ENCODE results near the gene ITPR2.

DNA sequence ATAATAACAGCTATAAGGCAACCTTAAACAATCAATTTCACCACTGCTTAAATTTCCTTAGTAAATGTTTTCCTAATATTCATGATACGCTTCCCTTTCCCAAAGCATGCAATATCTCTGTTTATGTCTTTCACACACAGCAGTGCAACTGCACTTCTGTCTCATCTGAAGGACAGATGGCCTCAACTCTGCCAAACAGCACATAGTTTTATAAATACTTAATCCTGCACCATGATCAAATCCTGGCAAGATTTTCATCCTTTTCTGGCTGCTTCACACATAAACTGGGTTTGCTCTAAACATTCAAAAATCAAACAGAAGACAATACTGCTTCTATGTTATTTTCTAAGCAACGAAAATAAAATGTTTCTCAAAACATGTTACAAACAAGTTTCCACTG lies 266.3 kb downstream of the ITPR2 start:
- TF ChIP-seq EP300 (IDR thresholded peaks at IDR 0.05) (no peak), POLR2A (IDR thresholded peaks at IDR 0.05; ENCODE audit: low read length) (no peak), SMC3 (IDR thresholded peaks at IDR 0.05) (no peak), ZNF302 (CRISPR knock-in tag; IDR thresholded peaks at IDR 0.05) (no peak), CHD2 (IDR thresholded peaks at IDR 0.05; ENCODE audit: low read length, partially characterized antibody) (no peak), MYC (IDR thresholded peaks at IDR 0.05; ENCODE audit: borderline replicate concordance, low read length) (no peak), CEBPB (IDR thresholded peaks at IDR 0.05) (no peak), RAD21 (conservative IDR thresholded peaks at IDR 0.05 in 1 of 2, IDR thresholded peaks at IDR 0.05 in 1 of 2) (no peak), ESRRA (IDR thresholded peaks at IDR 0.05; ENCODE audit: borderline replicate concordance, low read length) (no peak)
- TF ChIP-seq, protein P1, sequence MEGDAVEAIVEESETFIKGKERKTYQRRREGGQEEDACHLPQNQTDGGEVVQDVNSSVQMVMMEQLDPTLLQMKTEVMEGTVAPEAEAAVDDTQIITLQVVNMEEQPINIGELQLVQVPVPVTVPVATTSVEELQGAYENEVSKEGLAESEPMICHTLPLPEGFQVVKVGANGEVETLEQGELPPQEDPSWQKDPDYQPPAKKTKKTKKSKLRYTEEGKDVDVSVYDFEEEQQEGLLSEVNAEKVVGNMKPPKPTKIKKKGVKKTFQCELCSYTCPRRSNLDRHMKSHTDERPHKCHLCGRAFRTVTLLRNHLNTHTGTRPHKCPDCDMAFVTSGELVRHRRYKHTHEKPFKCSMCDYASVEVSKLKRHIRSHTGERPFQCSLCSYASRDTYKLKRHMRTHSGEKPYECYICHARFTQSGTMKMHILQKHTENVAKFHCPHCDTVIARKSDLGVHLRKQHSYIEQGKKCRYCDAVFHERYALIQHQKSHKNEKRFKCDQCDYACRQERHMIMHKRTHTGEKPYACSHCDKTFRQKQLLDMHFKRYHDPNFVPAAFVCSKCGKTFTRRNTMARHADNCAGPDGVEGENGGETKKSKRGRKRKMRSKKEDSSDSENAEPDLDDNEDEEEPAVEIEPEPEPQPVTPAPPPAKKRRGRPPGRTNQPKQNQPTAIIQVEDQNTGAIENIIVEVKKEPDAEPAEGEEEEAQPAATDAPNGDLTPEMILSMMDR (IDR thresholded peaks at IDR 0.05) = no peak
- TF ChIP-seq, protein P2, sequence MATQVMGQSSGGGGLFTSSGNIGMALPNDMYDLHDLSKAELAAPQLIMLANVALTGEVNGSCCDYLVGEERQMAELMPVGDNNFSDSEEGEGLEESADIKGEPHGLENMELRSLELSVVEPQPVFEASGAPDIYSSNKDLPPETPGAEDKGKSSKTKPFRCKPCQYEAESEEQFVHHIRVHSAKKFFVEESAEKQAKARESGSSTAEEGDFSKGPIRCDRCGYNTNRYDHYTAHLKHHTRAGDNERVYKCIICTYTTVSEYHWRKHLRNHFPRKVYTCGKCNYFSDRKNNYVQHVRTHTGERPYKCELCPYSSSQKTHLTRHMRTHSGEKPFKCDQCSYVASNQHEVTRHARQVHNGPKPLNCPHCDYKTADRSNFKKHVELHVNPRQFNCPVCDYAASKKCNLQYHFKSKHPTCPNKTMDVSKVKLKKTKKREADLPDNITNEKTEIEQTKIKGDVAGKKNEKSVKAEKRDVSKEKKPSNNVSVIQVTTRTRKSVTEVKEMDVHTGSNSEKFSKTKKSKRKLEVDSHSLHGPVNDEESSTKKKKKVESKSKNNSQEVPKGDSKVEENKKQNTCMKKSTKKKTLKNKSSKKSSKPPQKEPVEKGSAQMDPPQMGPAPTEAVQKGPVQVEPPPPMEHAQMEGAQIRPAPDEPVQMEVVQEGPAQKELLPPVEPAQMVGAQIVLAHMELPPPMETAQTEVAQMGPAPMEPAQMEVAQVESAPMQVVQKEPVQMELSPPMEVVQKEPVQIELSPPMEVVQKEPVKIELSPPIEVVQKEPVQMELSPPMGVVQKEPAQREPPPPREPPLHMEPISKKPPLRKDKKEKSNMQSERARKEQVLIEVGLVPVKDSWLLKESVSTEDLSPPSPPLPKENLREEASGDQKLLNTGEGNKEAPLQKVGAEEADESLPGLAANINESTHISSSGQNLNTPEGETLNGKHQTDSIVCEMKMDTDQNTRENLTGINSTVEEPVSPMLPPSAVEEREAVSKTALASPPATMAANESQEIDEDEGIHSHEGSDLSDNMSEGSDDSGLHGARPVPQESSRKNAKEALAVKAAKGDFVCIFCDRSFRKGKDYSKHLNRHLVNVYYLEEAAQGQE (IDR thresholded peaks at IDR 0.05) = no peak
- TF ChIP-seq, protein P3, sequence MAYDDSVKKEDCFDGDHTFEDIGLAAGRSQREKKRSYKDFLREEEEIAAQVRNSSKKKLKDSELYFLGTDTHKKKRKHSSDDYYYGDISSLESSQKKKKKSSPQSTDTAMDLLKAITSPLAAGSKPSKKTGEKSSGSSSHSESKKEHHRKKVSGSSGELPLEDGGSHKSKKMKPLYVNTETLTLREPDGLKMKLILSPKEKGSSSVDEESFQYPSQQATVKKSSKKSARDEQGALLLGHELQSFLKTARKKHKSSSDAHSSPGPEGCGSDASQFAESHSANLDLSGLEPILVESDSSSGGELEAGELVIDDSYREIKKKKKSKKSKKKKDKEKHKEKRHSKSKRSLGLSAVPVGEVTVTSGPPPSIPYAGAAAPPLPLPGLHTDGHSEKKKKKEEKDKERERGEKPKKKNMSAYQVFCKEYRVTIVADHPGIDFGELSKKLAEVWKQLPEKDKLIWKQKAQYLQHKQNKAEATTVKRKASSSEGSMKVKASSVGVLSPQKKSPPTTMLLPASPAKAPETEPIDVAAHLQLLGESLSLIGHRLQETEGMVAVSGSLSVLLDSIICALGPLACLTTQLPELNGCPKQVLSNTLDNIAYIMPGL (CRISPR knock-in tag; IDR thresholded peaks at IDR 0.05; ENCODE audit: borderline replicate concordance) = no peak
- TF ChIP-seq, protein P4, sequence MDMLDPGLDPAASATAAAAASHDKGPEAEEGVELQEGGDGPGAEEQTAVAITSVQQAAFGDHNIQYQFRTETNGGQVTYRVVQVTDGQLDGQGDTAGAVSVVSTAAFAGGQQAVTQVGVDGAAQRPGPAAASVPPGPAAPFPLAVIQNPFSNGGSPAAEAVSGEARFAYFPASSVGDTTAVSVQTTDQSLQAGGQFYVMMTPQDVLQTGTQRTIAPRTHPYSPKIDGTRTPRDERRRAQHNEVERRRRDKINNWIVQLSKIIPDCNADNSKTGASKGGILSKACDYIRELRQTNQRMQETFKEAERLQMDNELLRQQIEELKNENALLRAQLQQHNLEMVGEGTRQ (IDR thresholded peaks at IDR 0.05) = no peak
- TF ChIP-seq, protein P5, sequence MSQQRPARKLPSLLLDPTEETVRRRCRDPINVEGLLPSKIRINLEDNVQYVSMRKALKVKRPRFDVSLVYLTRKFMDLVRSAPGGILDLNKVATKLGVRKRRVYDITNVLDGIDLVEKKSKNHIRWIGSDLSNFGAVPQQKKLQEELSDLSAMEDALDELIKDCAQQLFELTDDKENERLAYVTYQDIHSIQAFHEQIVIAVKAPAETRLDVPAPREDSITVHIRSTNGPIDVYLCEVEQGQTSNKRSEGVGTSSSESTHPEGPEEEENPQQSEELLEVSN (IDR thresholded peaks at IDR 0.05; ENCODE audit: borderline replicate concordance, low read depth) = no peak

All from A549 (cell line).